Activated naive CD4-positive, alpha-beta T cell treated with anti-CD3 and anti-CD28 coated beads, Interleukin-2, amount 50 U/mL, for 72 hours (primary cell): ENCODE results near the gene MAGED1. TPM values are rescaled to one million over a fixed set of nuclear protein-coding genes. Genes with fewer than 3 reads are reported as not detected.

ENCODE experiments used
- total RNA-seq, 2 donors: library from RNA; stranded (reverse); gene quantifications; one replicate each; pipeline ENCODE4 v1.2.3, GENCODE V29; 2022

Gene MAGED1
- total RNA-seq, 2 donors from 2014 or later, result 32.4 to 65.1 TPM

Other genes with a start within 250 kb of the MAGED1 start
- not detected for gene CENPVL2, start 210.8 kb upstream of the MAGED1 start, total RNA-seq
- not detected for gene CENPVL1, start 183.1 kb upstream of the MAGED1 start, total RNA-seq
- 1 to 10 TPM; 7.4 to 9.6 TPM for gene GSPT2, start 150.2 kb upstream of the MAGED1 start, total RNA-seq
- 1 to 10 TPM; 2.9 to 3.6 TPM for gene MAGED4B, start 175.6 kb downstream of the MAGED1 start, total RNA-seq